CD14-positive monocyte (primary cell): ENCODE results near the gene FBF1. TPM values are rescaled to one million over a fixed set of nuclear protein-coding genes. Genes with fewer than 3 reads are reported as not detected.

ENCODE experiments used
- DNase-seq, 3 donors: peaks; one replicate each; pipeline ENCODE4 v3.0.0-alpha.2; 2011 to 2022
- H2AFZ ChIP-seq: 2 replicates; pipeline ENCODE4 v1.6.0; 2012; ENCODE audit warnings: mild to moderate bottlenecking, low read depth, low read length, inconsistent platforms; ENCODE audit not compliant: insufficient read depth, poor library complexity, severe bottlenecking
- H3K27ac ChIP-seq, 2 donors: 1 replicate in 1 of 2; 2 replicates in 1 of 2; pipeline ENCODE4 v1.5.1; 2012 to 2013; ENCODE audit warnings: low read length in 2 of 2, control low read depth in 1 of 2, inconsistent platforms in 1 of 2, low read depth in 1 of 2, mild to moderate bottlenecking in 1 of 2
- H3K27me3 ChIP-seq, 2 donors: one replicate each; pipeline versions ENCODE4 v1.6.0 to v1.6.1; 2011 to 2013; ENCODE audit warnings: low read length in 2 of 2; ENCODE audit not compliant: control insufficient read depth in 2 of 2, insufficient read depth in 2 of 2
- H3K36me3 ChIP-seq, 2 donors: replicated peaks in 1 of 2; 1 replicate in 1 of 2; 2 replicates in 1 of 2; pipeline versions ENCODE4 v1.5.1 to v1.6.1; 2012 to 2013; ENCODE audit warnings: low read length in 2 of 2, control low read depth in 1 of 2, inconsistent platforms in 1 of 2, mild to moderate bottlenecking in 1 of 2; ENCODE audit not compliant: insufficient read depth in 2 of 2, control insufficient read depth in 1 of 2
- H3K4me1 ChIP-seq, 2 donors: 1 replicate in 1 of 2; 2 replicates in 1 of 2; pipeline versions ENCODE4 v1.5.1 to v1.6.1; 2012 to 2013; ENCODE audit warnings: low read length in 2 of 2, control low read depth in 1 of 2, inconsistent platforms in 1 of 2, mild to moderate bottlenecking in 1 of 2, moderate library complexity in 1 of 2; ENCODE audit not compliant: insufficient read depth in 2 of 2, control insufficient read depth in 1 of 2
- H3K4me2 ChIP-seq: replicated peaks from 2 replicates; pipeline ENCODE3; 2012; ENCODE audit warnings: low read length, moderate library complexity, mild to moderate bottlenecking; ENCODE audit not compliant: poor library complexity, severe bottlenecking; ENCODE audit errors: extremely low read depth
- H3K4me3 ChIP-seq, 3 experiments: fragments of 200-600 bp in 1 of 3; sonication (generic) in 1 of 3; replicated peaks in 1 of 3; 1 replicate in 2 of 3; 2 replicates in 1 of 3; pipeline ENCODE4 v1.5.1; 2011 to 2013; ENCODE audit warnings: low read length in 3 of 3, mild to moderate bottlenecking in 3 of 3, control low read depth in 2 of 3, low read depth in 2 of 3, inconsistent platforms in 1 of 3, moderate library complexity in 1 of 3
- H3K79me2 ChIP-seq: 2 replicates; pipeline ENCODE4 v1.6.0; 2012; ENCODE audit warnings: mild to moderate bottlenecking, control low read depth, inconsistent platforms, low read length, moderate library complexity; ENCODE audit not compliant: insufficient read depth
- H3K9ac ChIP-seq: 2 replicates; pipeline ENCODE4 v1.6.0; 2017; ENCODE audit warnings: low read length, mild to moderate bottlenecking; ENCODE audit not compliant: insufficient read depth, poor library complexity, severe bottlenecking
- H3K9me3 ChIP-seq, 2 donors: replicated peaks in 1 of 2; 1 replicate in 1 of 2; 2 replicates in 1 of 2; pipeline versions ENCODE4 v1.5.1 to v1.6.1; 2012 to 2013; ENCODE audit warnings: low read length in 2 of 2, control low read depth in 1 of 2; ENCODE audit not compliant: control insufficient read depth in 1 of 2, insufficient read depth in 1 of 2
- H4K20me1 ChIP-seq: 2 replicates; pipeline ENCODE4 v1.6.0; 2012; ENCODE audit warnings: mild to moderate bottlenecking, low read length, control low read depth, moderate library complexity; ENCODE audit not compliant: insufficient read depth
- H3K27ac Mint-ChIP-seq, 7 donors: one replicate each; pipeline ENCODE4 v1.8.0; 2020; ENCODE audit warnings: mild to moderate bottlenecking in 7 of 7, mixed read lengths in 7 of 7, moderate library complexity in 6 of 7, inconsistent platforms in 2 of 7
- H3K27me3 Mint-ChIP-seq, 3 donors: one replicate each; pipeline ENCODE4 v1.8.0; 2021 to 2022; ENCODE audit warnings: low read depth in 3 of 3, mild to moderate bottlenecking in 3 of 3, mixed read lengths in 3 of 3, moderate library complexity in 3 of 3, inconsistent platforms in 1 of 3
- H3K36me3 Mint-ChIP-seq, 2 donors: one replicate each; pipeline ENCODE4 v1.8.0; 2020; ENCODE audit warnings: mixed read lengths in 2 of 2, inconsistent platforms in 1 of 2, mild to moderate bottlenecking in 1 of 2
- H3K4me1 Mint-ChIP-seq: one replicate; pipeline ENCODE4 v1.8.0; 2020; ENCODE audit warnings: mild to moderate bottlenecking, mixed read lengths
- H3K4me3 Mint-ChIP-seq, 2 donors: one replicate each; pipeline ENCODE4 v1.8.0; 2020; ENCODE audit warnings: mild to moderate bottlenecking in 2 of 2, mixed read lengths in 2 of 2, moderate library complexity in 1 of 2
- H3K9me3 Mint-ChIP-seq, 7 donors: one replicate each; pipeline ENCODE4 v1.8.0; 2020 to 2022; ENCODE audit warnings: mixed read lengths in 7 of 7, mild to moderate bottlenecking in 6 of 7, moderate library complexity in 6 of 7, inconsistent platforms in 2 of 7
- WGBS: methylation state at CpG from one replicate; pipeline ENCODE4 v1.1.5; 2013; ENCODE audit warnings: missing lambda C conversion rate; ENCODE audit not compliant: insufficient coverage; 5-methylcytosine and 5-hydroxymethylcytosine counted together
- intact Hi-C, 2 donors: fragments of 100-400 bp; cut with micrococcal nuclease; formaldehyde crosslinking; loops; one replicate each; pipeline versions ENCODE4 v1.15.0 to v1.15.1; 2023
- polyA plus RNA-seq, 3 donors: library from polyadenylated mRNA; depleted of rRNA in 1 of 3; unstranded in 2 of 3; stranded (reverse) in 1 of 3; fragments of 300-500 nt in 2 of 3; fragments of >200 nt in 1 of 3; fragmentation: Illumina TruSeq in 2 of 3; gene quantifications; 1 replicate in 2 of 3; 2 replicates in 1 of 3; pipeline ENCODE4 v1.2.3, GENCODE V29; 2012 to 2021
- TF ChIP-seq, protein P1 (sequence below): fragments of 200-600 bp; IDR thresholded peaks from one replicate; pipeline ENCODE4 v1.8.0; 2022; ENCODE audit warnings: antibody characterized with exemption, mild to moderate bottlenecking

The FBF1 gene
- polyA plus RNA-seq, 3 donors = 0.32 to 4.4 (median 0.62) TPM

DNA sequence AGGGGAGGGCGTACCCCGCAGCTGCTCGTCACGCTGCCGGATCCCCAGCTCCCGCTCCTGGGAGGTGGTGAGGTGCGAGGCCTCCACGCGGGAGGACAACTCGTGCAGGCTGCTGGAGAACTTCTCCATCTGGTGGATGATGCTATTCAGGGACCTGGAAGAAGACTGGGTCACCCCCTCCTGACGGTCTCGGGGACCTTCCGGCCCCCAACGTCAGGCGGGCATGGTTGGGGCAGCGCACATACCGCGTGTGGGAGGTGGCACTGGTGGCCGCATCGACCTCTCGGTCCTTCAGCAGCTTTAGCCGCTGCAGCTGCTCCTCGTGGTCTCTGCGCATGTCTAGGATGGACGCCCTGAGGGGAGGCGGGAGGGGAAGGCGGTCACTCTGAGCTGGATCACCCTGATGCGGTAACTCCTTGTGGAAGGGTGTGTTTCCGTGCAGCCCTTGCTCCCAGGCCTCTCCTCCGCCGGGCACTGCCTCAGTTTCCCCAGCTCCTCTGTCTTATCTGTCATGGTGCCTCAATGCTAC, 22.9 kb downstream of the FBF1 start:
- no peak overlapping the region for H3K4me3 Mint-ChIP-seq
- TF ChIP-seq, protein P1, sequence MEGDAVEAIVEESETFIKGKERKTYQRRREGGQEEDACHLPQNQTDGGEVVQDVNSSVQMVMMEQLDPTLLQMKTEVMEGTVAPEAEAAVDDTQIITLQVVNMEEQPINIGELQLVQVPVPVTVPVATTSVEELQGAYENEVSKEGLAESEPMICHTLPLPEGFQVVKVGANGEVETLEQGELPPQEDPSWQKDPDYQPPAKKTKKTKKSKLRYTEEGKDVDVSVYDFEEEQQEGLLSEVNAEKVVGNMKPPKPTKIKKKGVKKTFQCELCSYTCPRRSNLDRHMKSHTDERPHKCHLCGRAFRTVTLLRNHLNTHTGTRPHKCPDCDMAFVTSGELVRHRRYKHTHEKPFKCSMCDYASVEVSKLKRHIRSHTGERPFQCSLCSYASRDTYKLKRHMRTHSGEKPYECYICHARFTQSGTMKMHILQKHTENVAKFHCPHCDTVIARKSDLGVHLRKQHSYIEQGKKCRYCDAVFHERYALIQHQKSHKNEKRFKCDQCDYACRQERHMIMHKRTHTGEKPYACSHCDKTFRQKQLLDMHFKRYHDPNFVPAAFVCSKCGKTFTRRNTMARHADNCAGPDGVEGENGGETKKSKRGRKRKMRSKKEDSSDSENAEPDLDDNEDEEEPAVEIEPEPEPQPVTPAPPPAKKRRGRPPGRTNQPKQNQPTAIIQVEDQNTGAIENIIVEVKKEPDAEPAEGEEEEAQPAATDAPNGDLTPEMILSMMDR = no peak
- H3K27me3 Mint-ChIP-seq = peaks cover 1 to 2% (median 1%) of the 10 kb centered on the region in 3 donors
- no peaks in the 10 kb centered on the region for H3K36me3 Mint-ChIP-seq
- 98% methylated on average over 30 of the region's 31 CpGs for whole genome bisulfite sequencing
- Histone ChIP-seq H3K36me3 (no peaks in the 10 kb centered on the region), H3K9me3 (no peaks in the 10 kb centered on the region), H3K4me2 (no peak overlapping the region), H4K20me1 (no peaks in the 10 kb centered on the region), H2AFZ (no peak overlapping the region), H3K79me2 (no peaks in the 10 kb centered on the region), H3K4me3 (no peak overlapping the region), H3K27ac (no peak overlapping the region), H3K27me3 (no peaks in the 10 kb centered on the region), H3K9ac (no peak overlapping the region), H3K4me1 (no peaks in the 10 kb centered on the region)
- peaks cover 1% of the 10 kb centered on the region for H3K4me1 Mint-ChIP-seq
- DNase-seq = no peak
- no peak overlapping the region for H3K27ac Mint-ChIP-seq
- intact Hi-C loops = no loop called here
- H3K9me3 Mint-ChIP-seq = peaks cover 0 to 2% (median 0%) of the 10 kb centered on the region in 7 donors

DNA sequence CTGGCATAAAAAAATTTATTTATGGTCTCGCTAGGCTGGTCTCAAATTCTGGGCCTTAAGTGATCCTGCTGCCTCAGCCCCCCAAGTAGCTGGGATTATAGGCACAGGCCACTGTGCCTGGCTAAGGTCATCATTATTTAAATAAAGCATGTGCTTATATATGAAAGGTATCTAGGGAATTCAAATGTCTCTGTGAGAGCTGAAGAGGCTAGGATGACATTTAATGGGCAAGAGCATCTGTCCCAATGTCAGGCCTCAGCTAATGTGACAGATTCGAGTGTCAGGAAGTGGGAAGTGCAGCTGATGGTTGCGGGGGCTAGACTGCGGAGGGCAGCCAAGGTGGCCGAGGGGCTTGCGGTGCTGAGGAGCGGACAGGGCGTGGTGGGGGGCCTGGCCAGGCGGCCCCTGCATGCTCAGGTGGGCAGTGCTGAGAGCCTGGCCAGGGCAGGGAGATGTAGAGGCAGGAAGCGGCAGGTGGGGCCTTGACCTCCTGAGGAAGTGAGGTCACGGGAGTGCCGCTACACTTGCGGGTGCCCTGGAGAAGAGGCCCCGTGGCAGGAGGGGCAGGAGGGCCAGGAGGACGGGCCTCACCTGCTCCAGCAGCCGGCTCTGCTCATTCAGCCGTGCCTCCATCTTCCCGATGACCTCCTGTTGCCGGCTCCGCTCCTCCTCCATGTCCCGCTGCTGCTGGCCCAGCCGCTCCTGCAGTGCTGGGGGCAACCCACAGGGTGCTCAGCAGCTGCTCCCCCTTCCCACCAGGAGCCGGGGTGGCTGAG, 23.5 kb downstream of the FBF1 start:
- Histone ChIP-seq H3K4me3 (no peak overlapping the region), H3K9me3 (no peaks in the 10 kb centered on the region), H3K4me2 (no peak overlapping the region), H3K9ac (no peak overlapping the region), H3K4me1 (no peaks in the 10 kb centered on the region), H3K27ac (no peak overlapping the region), H3K36me3 (no peaks in the 10 kb centered on the region), H3K27me3 (no peaks in the 10 kb centered on the region), H4K20me1 (no peaks in the 10 kb centered on the region), H2AFZ (no peak overlapping the region), H3K79me2 (no peaks in the 10 kb centered on the region)
- Mint-ChIP-seq H3K4me1 (peaks cover 1% of the 10 kb centered on the region), H3K36me3 (no peaks in the 10 kb centered on the region), H3K27ac (peak overlapping the region in 1 of 7 donors; percentile 56), H3K9me3 (peaks cover 0 to 2% (median 0%) of the 10 kb centered on the region in 7 donors), H3K27me3 (peaks cover 1 to 2% (median 1%) of the 10 kb centered on the region in 3 donors), H3K4me3 (no peak overlapping the region)
- TF ChIP-seq, protein P1 = no peak
- WGBS = 76% methylated on average over 14 of the region's 23 CpGs
- intact Hi-C loops = no loop called here
- DNase-seq = peak in 1 of 3 donors; percentile 1
